Progenitor cell of endocrine pancreas (in vitro differentiated cells): ENCODE results near the gene MEST. TPM values are rescaled to one million over a fixed set of nuclear protein-coding genes. Genes with fewer than 3 reads are reported as not detected.

Experiments used
- DNase-seq: peaks from one replicate; pipeline ENCODE4 v3.0.0; 2021; ENCODE audit warnings: low spot score; ENCODE audit not compliant: unreplicated experiment
- H3K27ac Mint-ChIP-seq: 2 replicates; pipeline ENCODE4 v1.8.0; 2021; ENCODE audit warnings: mild to moderate bottlenecking, moderate library complexity, mixed read lengths
- H3K27me3 Mint-ChIP-seq: 2 replicates; pipeline ENCODE4 v1.8.0; 2021; ENCODE audit warnings: mixed read lengths
- H3K36me3 Mint-ChIP-seq: 2 replicates; pipeline ENCODE4 v1.8.0; 2022; ENCODE audit warnings: mixed read lengths; ENCODE audit not compliant: insufficient read depth
- H3K4me1 Mint-ChIP-seq: 2 replicates; pipeline ENCODE4 v1.8.0; 2021; ENCODE audit warnings: low read depth, mixed read lengths
- H3K4me3 Mint-ChIP-seq: 2 replicates; pipeline ENCODE4 v1.8.0; 2021; ENCODE audit warnings: low read depth, mild to moderate bottlenecking, moderate library complexity, mixed read lengths
- H3K9me3 Mint-ChIP-seq: 2 replicates; pipeline ENCODE4 v1.8.0; 2021; ENCODE audit warnings: low read depth, mixed read lengths
- CTCF ChIP-seq: fragments of 200-600 bp; sonication (generic); IDR thresholded peaks from one replicate; pipeline ENCODE4 v1.5.0; 2021; ENCODE audit warnings: antibody characterized with exemption, mild to moderate bottlenecking; ENCODE audit not compliant: unreplicated experiment
- long read RNA-seq: library from polyadenylated mRNA; unstranded; transcript quantifications from one replicate; pipeline ENCODE4 v2.0.0, GENCODE V29; 2020
- total RNA-seq: library from RNA; stranded (reverse); gene quantifications from 2 replicates; pipeline ENCODE4 v1.2.1, GENCODE V29; 2021

The MEST gene
- 628 and 664 TPM in 2 replicates for total RNA-seq
- long read RNA-seq, transcript MEST-211 (12 exons, 2,411 nt), result minor isoform, 29 of 3,210 reads
- long read RNA-seq, transcript MEST-206 (11 exons, 2,337 nt), result minor isoform, 12 of 3,210 reads
- long read RNA-seq, transcript MEST-202 (12 exons, 2,443 nt), result minor isoform, 1,005 of 3,210 reads
- long read RNA-seq, transcript MEST-201 (12 exons, 2,505 nt), result major isoform, 1,771 of 3,210 reads
- long read RNA-seq, partial matches to known transcripts, result 224 of 3,210 reads
- long read RNA-seq, other reads (novel, unspliced or antisense), result 168 of 3,210 reads

GRCh38 chr7:130491841-130492522 lies at the start of gene MEST:
TSS of gene MEST (plus strand) at chr7:130492085. CDS start at chr7:130492314, 229 bp downstream.
- Mint-ChIP-seq H3K4me3 (peak within 1 kb of the TSS; percentile 96), H3K27ac (peak within 1 kb of the TSS; percentile 94), H3K4me1 (peaks cover 50% of the 10 kb centered on the region)

GRCh38 chr7:130442601-130443000 lies 49.3 kb upstream of the MEST start:
- DNase-seq, result no peak
- H3K27me3 Mint-ChIP-seq, result no peaks in the 10 kb centered on the region
- peaks cover 5% of the 10 kb centered on the region for H3K36me3 Mint-ChIP-seq
- peaks cover 26% of the 10 kb centered on the region for H3K4me1 Mint-ChIP-seq
- H3K4me3 Mint-ChIP-seq, result no peak overlapping the region
- no peak for TF ChIP-seq CTCF
- H3K27ac Mint-ChIP-seq, result peak overlapping the region; percentile 99
- peaks cover 3% of the 10 kb centered on the region for H3K9me3 Mint-ChIP-seq

More at GRCh38 chr7:130491841-130492522, at the start of gene MEST:
- peak; percentile 17 for DNase-seq
- Mint-ChIP-seq H3K27me3 (peaks cover 3% of the 10 kb centered on the region), H3K36me3 (peaks cover 46% of the 10 kb centered on the region), H3K9me3 (peaks cover 2% of the 10 kb centered on the region)
- TF ChIP-seq CTCF, result peak; percentile 7

GRCh38 chr7:130444234-130444633 lies 47.7 kb upstream of the MEST start:
- no peak for TF ChIP-seq CTCF
- H3K27ac Mint-ChIP-seq, result no peak overlapping the region
- peaks cover 4% of the 10 kb centered on the region for H3K36me3 Mint-ChIP-seq
- no peaks in the 10 kb centered on the region for H3K27me3 Mint-ChIP-seq
- H3K4me1 Mint-ChIP-seq, result peaks cover 23% of the 10 kb centered on the region
- H3K4me3 Mint-ChIP-seq, result no peak overlapping the region
- DNase-seq, result no peak
- peaks cover 10% of the 10 kb centered on the region for H3K9me3 Mint-ChIP-seq

- Mint-ChIP-seq H3K4me1 (peaks cover 17% of the 10 kb centered on the region), H3K27ac (no peak overlapping the region), H3K4me3 (no peak overlapping the region)
These were observed 47.0 kb upstream of the MEST start for GRCh38 chr7:130444751-130445407.

More at GRCh38 chr7:130444751-130445407, 47.0 kb upstream of the MEST start:
- Mint-ChIP-seq H3K9me3 (peaks cover 10% of the 10 kb centered on the region), H3K27me3 (no peaks in the 10 kb centered on the region), H3K36me3 (peaks cover 4% of the 10 kb centered on the region)
- no peak for DNase-seq
- TF ChIP-seq CTCF, result no peak
